ENCODE results near the gene SMARCC2. TPM values are rescaled to one million over a fixed set of nuclear protein-coding genes. Genes with fewer than 3 reads are reported as not detected.

SMARCC2 gene
- polyA plus RNA-seq, 3 donors = 22.2 to 63.7 (median 43.5) TPM

- Mint-ChIP-seq H3K9me3 (peaks cover 0 to 4% (median 0%) of the 10 kb centered on the region in 7 donors), H3K27ac (peak overlapping the region in 5 of 7 donors; percentile 15 to 86 (median 57)), H3K4me1 (peaks cover 45% of the 10 kb centered on the region), H3K36me3 (peaks cover 43 to 45% of the 10 kb centered on the region in 2 donors), H3K4me3 (peak overlapping the region; percentile 95 to 98), H3K27me3 (ENCODE audit: low read depth in 3 of 3) (peaks cover 0 to 6% (median 1%) of the 10 kb centered on the region in 3 donors)
- H3K79me2 ChIP-seq (ENCODE audit: insufficient read depth, low read length) = peaks cover 31% of the 10 kb centered on the region
- no peaks in the 10 kb centered on the region for H3K9me3 ChIP-seq (replicated peaks in 1 of 2; ENCODE audit: control insufficient read depth in 1 of 2, insufficient read depth in 1 of 2, low read length in 2 of 2)
- H4K20me1 ChIP-seq (ENCODE audit: insufficient read depth, low read length) = no peaks in the 10 kb centered on the region
- H3K4me3 ChIP-seq (replicated peaks in 1 of 3; ENCODE audit: low read depth in 2 of 3, low read length in 3 of 3) = peak overlapping the region in 1 of 3 experiments; percentile 99
- H3K36me3 ChIP-seq (replicated peaks in 1 of 2; ENCODE audit: control insufficient read depth in 1 of 2, insufficient read depth in 2 of 2, low read length in 2 of 2) = peaks cover 41 to 48% of the 10 kb centered on the region in 2 donors
- H3K27me3 ChIP-seq (ENCODE audit: control insufficient read depth in 2 of 2, insufficient read depth in 2 of 2, low read length in 2 of 2) = no peaks in the 10 kb centered on the region
- DNase-seq = no peak
- WGBS (ENCODE audit: insufficient coverage) = 56% methylated on average over 14 of the region's 22 CpGs
- peak overlapping the region; percentile 99 for H3K4me2 ChIP-seq (replicated peaks; ENCODE audit: extremely low read depth, low read length, poor library complexity, severe bottlenecking)
- H3K9ac ChIP-seq (ENCODE audit: insufficient read depth, low read length, poor library complexity, severe bottlenecking) = no peak overlapping the region
- H3K27ac ChIP-seq (ENCODE audit: low read depth in 1 of 2, low read length in 2 of 2) = peak overlapping the region in 1 of 2 donors; percentile 54
- peaks cover 46 to 52% of the 10 kb centered on the region in 2 donors for H3K4me1 ChIP-seq (ENCODE audit: control insufficient read depth in 1 of 2, insufficient read depth in 2 of 2, low read length in 2 of 2)
- no peak for TF ChIP-seq CTCF (IDR thresholded peaks at IDR 0.05)
- intact Hi-C loops (cut with micrococcal nuclease) = loop anchor here (2.0 to 10.0 kb wide), 4 partner anchors 21 to 335 kb away; partner anchors contain the start of genes SPRYD4 (in 2 of the 2), NABP2 (in 1 of the 2) and RNF41 (in 1 of the 2)
- peak overlapping the region; percentile 84 for H2AFZ ChIP-seq (ENCODE audit: insufficient read depth, low read depth, low read length, poor library complexity, severe bottlenecking)
These were observed 59.3 kb downstream of the SMARCC2 start for GRCh38 chr12:56129942-56130495.

GRCh38 chr12:56129206-56129941 lies 59.9 kb downstream of the SMARCC2 start:
- peaks cover 0 to 4% (median 0%) of the 10 kb centered on the region in 7 donors for H3K9me3 Mint-ChIP-seq
- H3K4me3 Mint-ChIP-seq = peak overlapping the region; percentile 95 to 98
- H3K36me3 Mint-ChIP-seq = peaks cover 42 to 43% of the 10 kb centered on the region in 2 donors
- Histone ChIP-seq H3K79me2 (ENCODE audit: insufficient read depth, low read length) (peaks cover 38% of the 10 kb centered on the region), H3K4me1 (ENCODE audit: control insufficient read depth in 1 of 2, insufficient read depth in 2 of 2, low read length in 2 of 2) (peaks cover 49 to 55% of the 10 kb centered on the region in 2 donors), H3K4me2 (replicated peaks; ENCODE audit: extremely low read depth, low read length, poor library complexity, severe bottlenecking) (peak overlapping the region; percentile 99), H3K9ac (ENCODE audit: insufficient read depth, low read length, poor library complexity, severe bottlenecking) (peak overlapping the region; percentile 68), H3K27ac (ENCODE audit: low read depth in 1 of 2, low read length in 2 of 2) (peak overlapping the region; percentile 54 to 78), H2AFZ (ENCODE audit: insufficient read depth, low read depth, low read length, poor library complexity, severe bottlenecking) (peak overlapping the region; percentile 84), H3K27me3 (ENCODE audit: control insufficient read depth in 2 of 2, insufficient read depth in 2 of 2, low read length in 2 of 2) (no peaks in the 10 kb centered on the region), H3K36me3 (replicated peaks in 1 of 2; ENCODE audit: control insufficient read depth in 1 of 2, insufficient read depth in 2 of 2, low read length in 2 of 2) (peaks cover 38 to 41% of the 10 kb centered on the region in 2 donors), H4K20me1 (ENCODE audit: insufficient read depth, low read length) (no peaks in the 10 kb centered on the region), H3K4me3 (replicated peaks in 1 of 3; ENCODE audit: low read depth in 2 of 3, low read length in 3 of 3) (peak overlapping the region; percentile 60 to 99 (median 94)), H3K9me3 (replicated peaks in 1 of 2; ENCODE audit: control insufficient read depth in 1 of 2, insufficient read depth in 1 of 2, low read length in 2 of 2) (no peaks in the 10 kb centered on the region)
- H3K27ac Mint-ChIP-seq = peak overlapping the region; percentile 84 to 94 (median 93)
- intact Hi-C loops (cut with micrococcal nuclease) = loop anchor here (2.0 to 10.0 kb wide), 4 partner anchors 21 to 335 kb away; partner anchors contain the start of genes SPRYD4 (in 2 of the 2), NABP2 (in 1 of the 2) and RNF41 (in 1 of the 2)
- H3K27me3 Mint-ChIP-seq (ENCODE audit: low read depth in 3 of 3) = peaks cover 0 to 6% (median 1%) of the 10 kb centered on the region in 3 donors
- peak in 1 of 3 donors; percentile 27 for DNase-seq
- TF ChIP-seq CTCF (IDR thresholded peaks at IDR 0.05) = no peak
- 0% methylated on average over 23 of the region's 29 CpGs for WGBS (ENCODE audit: insufficient coverage)
- peaks cover 47% of the 10 kb centered on the region for H3K4me1 Mint-ChIP-seq

All from CD14-positive monocyte (primary cell).